Mesenteric fat pad (tissue), 1 donor: ENCODE results near the gene EML4. TPM values are rescaled to one million over a fixed set of nuclear protein-coding genes. Genes with fewer than 3 reads are reported as not detected.

ENCODE experiments used
- DNase-seq: peaks from one replicate; pipeline ENCODE4 v3.0.0-alpha.2; 2020; ENCODE audit warnings: low spot score
- total RNA-seq: library from RNA; stranded (reverse); fragmentation: NEBNext Ultra II Directional; extraction: Animal tissue kit (Norgen Biotek cat#: 25700); gene quantifications from one replicate; pipeline ENCODE4 v1.2.1, GENCODE V29; 2021
- donor health status: DM: yes; HTN: yes; CAD: no.

Gene EML4
- total RNA-seq, 1 donor from 2014 or later, result 46.2 TPM

DNA sequence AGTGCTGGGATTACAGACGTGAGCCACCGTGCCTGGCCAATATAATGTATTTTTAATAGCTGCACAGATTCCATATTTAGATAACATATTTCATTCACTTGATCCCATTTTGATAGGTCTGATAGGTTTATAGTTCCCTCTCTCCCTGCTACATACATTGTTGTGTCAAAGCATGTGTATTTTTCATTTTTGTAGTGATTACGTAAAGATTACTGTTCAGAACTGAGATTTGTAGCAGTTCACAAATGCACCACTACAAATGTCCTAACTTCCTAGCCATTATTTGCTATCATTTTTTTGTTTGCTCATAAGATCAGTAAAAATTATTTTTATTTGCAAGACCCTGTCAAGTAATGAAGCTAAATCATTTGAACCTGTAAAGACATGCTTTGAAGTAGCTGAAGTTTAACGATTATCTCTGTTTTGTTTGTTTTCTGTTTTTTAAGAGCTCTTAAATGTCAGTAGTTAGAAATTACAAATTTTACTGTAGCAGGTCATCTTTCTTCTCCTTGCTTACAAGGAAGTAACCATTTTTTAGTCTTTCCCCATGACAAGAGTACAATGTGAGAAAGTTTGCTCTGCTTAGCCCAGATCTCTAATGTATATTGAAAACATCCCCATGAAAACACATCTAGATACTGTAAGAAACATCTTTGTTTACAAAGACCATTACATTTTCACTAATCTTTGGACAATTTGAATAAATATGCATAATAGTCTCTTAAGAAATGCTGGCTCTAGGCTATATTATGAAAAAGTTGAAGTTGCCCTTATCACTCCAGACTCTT is 54.1 kb downstream of the EML4 start:
- no peak for DNase-seq

DNA sequence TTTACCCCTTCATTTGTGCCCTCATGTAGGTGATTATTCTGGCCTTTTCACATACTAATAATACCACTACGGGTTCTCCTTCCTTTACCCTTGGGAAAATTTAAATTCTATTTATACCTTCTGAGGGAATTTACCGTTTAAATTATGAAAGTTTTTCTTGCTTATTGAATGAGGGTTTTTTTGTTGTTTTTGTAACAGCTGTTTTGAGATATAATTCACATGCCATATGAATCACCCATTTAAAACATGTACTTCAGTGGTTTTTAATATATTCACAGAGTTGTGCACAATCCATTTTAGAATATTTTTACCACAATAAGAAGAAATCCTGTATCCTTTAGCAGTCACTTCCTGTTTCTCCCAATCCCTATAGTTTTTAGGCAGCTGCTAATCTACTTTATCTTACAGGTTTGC is 54.7 kb downstream of the EML4 start:
- no peak for DNase-seq

DNA sequence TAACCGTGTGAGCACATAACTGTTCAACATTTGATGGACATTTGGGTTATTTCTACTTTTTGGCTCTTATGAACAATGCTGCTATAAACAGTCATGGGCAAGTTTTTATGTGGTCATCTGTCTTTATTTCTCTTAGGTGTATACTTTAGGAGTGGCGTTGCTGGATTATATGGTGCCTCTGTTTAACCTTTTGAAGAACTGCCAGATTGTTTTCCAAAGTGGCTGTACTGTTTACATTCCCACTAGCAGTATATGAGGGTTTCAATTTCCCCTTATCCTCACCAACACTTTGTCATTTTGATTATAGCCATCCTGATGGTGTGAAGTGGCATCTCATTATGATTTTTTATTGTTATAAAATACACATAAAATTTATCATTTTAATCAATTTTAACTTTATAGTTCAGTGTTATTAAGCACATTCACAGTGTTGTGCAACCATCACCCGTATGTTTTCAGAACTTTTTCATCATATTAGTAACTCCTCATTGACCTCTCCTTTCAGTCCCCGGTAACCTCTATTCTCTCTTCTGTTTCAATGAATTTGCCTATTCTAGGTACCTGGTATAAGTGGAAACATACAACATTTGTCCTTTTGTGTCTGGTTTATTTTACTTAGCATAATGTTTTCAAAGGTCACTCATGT is 55.4 kb downstream of the EML4 start:
- DNase-seq, result no peak

- no peak for DNase-seq
Observed at GRCh38 chr2:42225573-42225972, 56.4 kb downstream of the EML4 start.

DNA sequence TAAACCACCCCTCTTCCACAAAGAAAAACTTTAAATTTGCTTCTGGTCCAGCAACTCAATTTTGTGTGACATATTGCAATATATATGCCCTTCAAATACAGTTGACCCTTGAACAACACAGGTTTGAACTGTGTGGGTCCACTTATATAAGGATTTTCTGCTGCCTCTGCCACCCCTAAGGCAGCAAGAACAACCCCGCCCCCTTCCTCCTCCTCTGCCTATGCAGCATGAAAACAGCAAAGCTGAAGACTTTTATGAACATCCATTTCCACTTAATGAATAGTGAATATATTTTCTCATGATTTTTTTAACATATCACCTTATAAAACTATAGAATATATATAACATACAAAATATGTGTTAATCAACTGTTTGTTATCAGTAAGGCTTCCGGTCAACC is 58.3 kb downstream of the EML4 start:
- DNase-seq, result no peak

DNA sequence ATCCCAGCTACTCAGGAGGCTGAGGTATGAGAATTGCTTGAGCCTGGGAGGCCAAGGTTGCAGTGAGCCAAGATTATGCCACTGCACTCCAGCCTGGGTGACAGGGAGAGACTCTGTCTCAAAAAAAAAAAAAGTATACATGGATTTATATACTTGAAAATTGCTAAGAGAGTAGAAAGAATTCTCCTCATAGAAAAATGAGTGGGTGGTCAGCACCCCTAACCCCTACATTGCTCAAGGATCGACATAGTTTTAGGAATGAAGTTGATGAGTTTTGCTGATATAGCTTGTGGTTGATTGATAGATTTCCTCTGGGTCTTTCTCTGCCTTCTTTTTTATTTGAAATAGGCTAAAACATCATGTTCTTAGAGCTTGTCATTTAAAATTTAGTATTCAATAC is 58.9 kb downstream of the EML4 start:
- no peak for DNase-seq

DNA sequence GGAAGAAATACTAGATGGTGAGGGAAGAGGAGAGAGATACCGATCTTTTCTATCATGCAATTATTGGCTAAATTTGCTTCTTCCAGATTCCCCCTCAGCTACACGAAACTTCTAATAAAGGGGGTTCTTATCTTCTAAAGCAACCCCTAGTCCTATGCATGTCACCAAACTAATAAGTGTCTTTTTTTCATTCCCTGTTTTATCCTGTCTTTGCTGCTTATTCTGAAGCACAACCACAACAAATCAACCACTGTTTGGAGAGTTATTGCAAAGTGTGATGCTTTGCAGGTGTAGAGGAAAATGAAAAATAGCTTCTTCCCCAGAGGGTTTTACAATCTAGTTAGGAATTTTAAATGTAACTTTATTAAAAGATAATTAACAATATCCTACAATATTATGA is 60.8 kb downstream of the EML4 start:
- no peak for DNase-seq

DNA sequence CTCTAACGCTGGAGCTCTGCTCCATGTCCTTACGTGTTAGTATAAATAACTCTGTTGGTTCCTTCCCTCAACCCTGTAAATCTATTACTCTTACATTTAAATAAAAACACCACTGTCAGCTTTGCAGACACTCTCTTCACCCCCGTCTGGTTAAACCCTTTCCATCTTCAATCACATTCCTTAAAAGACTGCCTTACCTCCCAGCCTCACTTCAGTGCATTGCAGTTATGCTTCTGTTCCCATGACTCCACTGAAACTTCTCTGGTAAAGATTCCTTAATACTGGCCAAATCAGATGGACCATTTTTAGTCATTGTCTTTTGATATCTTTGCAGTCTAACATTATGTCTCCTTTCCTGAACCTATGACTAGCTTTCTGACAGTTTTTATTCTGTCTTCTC is 61.7 kb downstream of the EML4 start:
- no peak for DNase-seq

DNA sequence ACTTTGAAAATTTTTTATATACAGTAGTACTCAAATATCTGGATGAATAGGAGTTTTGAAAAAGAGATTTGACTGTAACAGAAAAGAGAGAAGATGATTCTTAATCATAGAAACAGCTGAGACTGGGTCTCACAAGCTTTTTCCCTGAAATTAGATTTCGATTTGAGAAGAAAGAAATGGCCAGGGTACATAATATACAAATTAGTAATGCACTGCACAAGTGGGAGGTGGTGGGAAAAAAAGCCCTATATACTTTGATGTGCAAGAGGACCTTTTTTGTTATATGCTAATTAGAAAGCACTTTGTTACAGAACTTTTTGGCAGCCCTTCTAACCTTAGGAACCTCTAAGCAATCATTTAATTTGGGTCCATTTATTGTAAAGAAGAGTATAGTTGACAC is 62.9 kb downstream of the EML4 start:
- DNase-seq, result no peak

- no peak for DNase-seq
Observed at GRCh38 chr2:42233976-42234441, 64.9 kb downstream of the EML4 start.

GRCh38 chr2:42236911-42237310 is 67.8 kb downstream of the EML4 start:
- no peak for DNase-seq

DNA sequence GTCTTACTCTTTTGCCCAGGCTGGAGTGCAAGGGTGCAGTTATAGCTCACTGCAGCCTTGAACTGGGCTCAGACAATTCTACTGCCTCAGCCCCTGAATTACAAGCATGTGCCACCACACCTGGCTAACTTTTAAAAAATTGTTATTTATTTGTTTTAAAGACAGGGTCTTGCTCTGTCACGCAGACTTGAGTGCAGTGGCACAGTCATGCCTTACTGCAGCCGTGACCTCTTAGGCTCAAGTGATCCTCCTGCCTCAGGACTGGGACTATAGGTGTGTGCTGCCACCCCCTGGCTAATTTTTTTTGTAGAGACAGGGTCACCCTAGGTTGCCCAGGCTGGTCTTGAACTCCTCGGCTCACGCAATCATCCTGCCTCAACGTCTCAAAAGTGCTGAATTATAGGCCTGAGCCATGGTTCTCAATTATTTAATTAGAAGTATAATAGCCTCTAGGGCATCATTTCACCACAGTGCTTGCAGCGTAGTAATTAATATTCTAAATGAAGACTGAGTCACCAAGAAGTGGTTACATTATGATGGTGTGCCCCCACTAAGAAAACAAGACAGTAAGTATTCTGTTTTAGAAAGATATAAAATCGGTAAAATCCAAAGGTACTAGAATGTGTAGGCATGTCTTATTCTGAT is 69.6 kb downstream of the EML4 start:
- no peak for DNase-seq

GRCh38 chr2:42239289-42239661 is 70.1 kb downstream of the EML4 start:
- DNase-seq, result no peak

GRCh38 chr2:42239811-42240210 is 70.7 kb downstream of the EML4 start:
- DNase-seq, result no peak

DNA sequence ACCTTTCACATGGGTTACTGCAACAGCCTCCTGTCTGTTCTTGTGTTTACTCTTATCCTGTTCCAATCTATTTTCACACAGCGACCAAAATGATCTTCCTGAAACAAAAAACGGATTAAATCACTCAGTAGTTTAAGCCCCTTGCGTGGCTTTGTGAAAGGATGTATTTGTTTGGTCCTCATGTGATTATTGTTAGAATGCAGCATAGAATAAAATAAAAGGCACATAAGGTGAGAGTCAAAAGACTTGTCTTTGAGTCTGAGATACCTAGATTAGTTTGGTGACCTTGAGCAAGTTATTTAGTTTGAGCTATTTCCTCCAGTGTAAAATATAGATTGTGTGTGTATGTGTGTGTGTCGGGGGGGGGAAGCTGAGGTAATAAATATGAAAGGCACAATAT is 72.4 kb downstream of the EML4 start:
- DNase-seq, result no peak

DNA sequence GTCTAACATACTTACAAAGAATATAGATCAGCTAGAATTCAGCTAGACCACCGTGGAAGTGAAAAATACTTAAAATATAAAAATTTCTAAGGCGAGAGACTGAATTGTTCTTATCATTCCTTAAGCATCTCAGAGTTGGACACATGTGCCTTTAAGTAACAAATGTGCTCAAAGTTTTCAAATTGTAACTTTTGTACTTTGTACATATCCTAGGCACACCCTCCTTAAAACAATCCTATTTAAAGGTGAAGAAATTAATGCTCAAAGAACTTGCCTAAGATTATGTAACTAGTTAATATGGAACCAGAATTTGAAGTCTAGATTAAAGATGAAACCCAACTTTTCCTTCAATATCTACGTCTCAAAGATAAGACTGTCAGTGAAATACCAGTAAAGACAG is 74.1 kb downstream of the EML4 start:
- DNase-seq, result no peak

DNA sequence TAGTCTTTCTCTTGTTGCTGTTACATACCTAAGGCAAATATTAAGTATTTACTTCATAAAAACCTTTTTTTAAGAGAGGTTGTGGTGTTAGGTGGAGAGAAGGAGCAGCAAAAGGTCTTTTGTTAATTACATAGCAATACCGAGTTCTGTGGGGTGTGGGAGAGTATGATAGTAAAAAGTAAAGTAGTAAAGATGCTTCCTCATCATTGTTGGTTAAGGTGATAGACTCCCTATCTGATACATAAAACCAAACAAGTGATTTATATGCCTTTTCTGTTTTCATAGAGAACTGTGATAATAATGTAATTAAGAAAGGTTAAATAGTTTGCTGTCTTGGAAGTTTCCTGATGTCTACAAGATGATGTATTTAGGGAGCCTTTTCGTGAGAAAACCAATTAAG is 75.4 kb downstream of the EML4 start:
- no peak for DNase-seq

DNA sequence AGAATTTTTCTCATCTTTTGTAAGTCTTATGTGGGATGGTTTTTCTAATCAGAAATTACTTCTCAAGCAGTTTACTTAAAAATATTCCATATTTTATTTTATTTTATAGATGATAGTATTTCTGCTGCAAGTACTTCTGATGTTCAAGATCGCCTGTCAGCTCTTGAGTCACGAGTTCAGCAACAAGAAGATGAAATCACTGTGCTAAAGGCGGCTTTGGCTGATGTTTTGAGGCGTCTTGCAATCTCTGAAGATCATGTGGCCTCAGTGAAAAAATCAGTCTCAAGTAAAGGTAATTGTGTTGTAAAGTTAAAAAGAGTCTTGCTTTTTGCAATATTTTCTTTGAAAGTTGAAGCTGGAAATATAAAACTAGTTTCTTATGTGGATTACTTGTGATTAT is 76.2 kb downstream of the EML4 start:
- no peak for DNase-seq

- DNase-seq, result no peak
Observed at GRCh38 chr2:42246562-42246961, 77.4 kb downstream of the EML4 start.

DNA sequence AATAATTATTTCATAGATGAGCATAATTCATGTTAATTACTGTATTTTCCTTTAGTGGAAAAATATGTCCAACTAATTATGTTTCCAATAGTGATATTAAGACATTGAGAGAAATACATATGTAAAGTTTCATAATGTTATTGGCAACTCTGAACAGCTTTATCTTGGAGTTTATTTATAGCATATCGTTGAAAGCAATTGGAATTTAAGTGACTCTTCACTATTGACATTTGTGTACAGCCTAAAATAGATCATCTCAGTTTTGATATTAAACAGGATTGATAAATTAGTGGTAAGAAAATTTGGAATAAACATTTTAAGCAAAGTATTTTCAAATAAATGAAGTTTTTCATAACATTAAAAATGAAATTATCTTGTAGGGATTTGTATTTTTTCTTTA is 79.7 kb downstream of the EML4 start:
- DNase-seq, result no peak

DNA sequence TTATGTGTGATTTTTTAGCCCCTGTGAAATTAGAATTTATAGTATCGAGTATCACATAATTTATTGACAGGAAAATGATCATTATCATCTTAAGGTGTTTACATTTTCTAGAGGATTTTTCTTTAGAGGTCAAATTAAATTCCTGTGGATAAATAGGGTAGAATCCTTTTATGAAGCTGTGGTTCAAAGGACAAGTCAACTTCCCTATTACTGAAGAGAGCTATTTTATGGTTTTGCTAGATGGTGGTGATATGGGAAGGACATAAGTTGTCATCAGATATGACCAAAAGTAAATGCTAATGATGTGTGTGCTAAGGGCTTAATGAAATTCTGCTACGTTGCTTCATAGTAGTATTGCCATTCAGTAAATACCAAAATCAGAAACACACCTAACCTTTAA is 80.1 kb downstream of the EML4 start:
- DNase-seq, result no peak

DNA sequence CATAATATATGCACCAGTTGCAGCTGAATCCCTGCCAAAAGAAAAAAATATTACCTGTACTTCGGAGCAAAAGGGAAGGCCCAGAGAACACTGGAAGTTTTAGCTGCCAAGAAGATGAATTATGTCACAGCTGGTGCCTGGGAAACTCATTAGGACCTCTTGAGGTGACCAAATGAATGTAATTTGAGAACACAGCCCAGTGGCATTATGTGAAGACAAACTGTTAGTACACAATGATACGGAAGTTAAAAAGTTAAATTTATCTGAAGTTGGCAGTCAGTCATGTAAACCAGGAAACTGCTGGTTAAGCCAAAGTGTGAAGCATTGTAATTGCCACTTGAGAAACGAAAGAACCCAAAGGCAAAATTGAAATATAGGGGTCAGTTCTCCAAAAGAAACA is 80.7 kb downstream of the EML4 start:
- no peak for DNase-seq

GRCh38 chr2:42250925-42251324 is 81.8 kb downstream of the EML4 start:
- no peak for DNase-seq
